ENCODE measurements around the gene IVD. TPM values are rescaled to one million over a fixed set of nuclear protein-coding genes. Genes with fewer than 3 reads are reported as not detected.

The IVD gene
- total RNA-seq, 1 donor from 2014 or later = 106 TPM

- intact Hi-C loops (cut with micrococcal nuclease) = loop anchor here (10.0 kb wide), 2 partner anchors 80 to 140 kb away; partner anchors contain the start of genes ANKRD63 and CCDC9B
- Histone ChIP-seq H3K4me1 (peaks cover 23% of the 10 kb centered on the region), H3K9me3 (replicated peaks) (no peaks in the 10 kb centered on the region), H3K27ac (replicated peaks) (no peak overlapping the region), H3K27me3 (ENCODE audit: low read depth) (no peaks in the 10 kb centered on the region), H3K4me3 (no peak overlapping the region), H3K36me3 (no peaks in the 10 kb centered on the region)
- TF ChIP-seq CTCF (IDR thresholded peaks at IDR 0.05; ENCODE audit: borderline replicate concordance) = no peak
- DNase-seq = no peak
These were observed 19.0 kb downstream of the IVD start for GRCh38 chr15:40424483-40425115.

- Histone ChIP-seq H3K4me1 (peaks cover 15% of the 10 kb centered on the region), H3K36me3 (no peaks in the 10 kb centered on the region), H3K27ac (replicated peaks) (no peak overlapping the region), H3K4me3 (no peak overlapping the region), H3K9me3 (replicated peaks) (no peaks in the 10 kb centered on the region), H3K27me3 (ENCODE audit: low read depth) (no peaks in the 10 kb centered on the region)
- no peak for TF ChIP-seq CTCF (IDR thresholded peaks at IDR 0.05; ENCODE audit: borderline replicate concordance)
- DNase-seq = no peak
- intact Hi-C loops (cut with micrococcal nuclease) = loop anchor here (10.0 kb wide), 2 partner anchors 81 to 141 kb away; partner anchors contain the start of genes ANKRD63 and CCDC9B
These were observed 20.1 kb downstream of the IVD start for GRCh38 chr15:40425681-40426080.

GRCh38 chr15:40427188-40427587 is 21.6 kb downstream of the IVD start:
- Histone ChIP-seq H3K36me3 (no peaks in the 10 kb centered on the region), H3K4me1 (no peaks in the 10 kb centered on the region), H3K4me3 (no peak overlapping the region), H3K27me3 (ENCODE audit: low read depth) (no peaks in the 10 kb centered on the region), H3K27ac (replicated peaks) (no peak overlapping the region), H3K9me3 (replicated peaks) (no peaks in the 10 kb centered on the region)
- DNase-seq = no peak
- intact Hi-C loops (cut with micrococcal nuclease) = loop anchor here (10.0 kb wide), 2 partner anchors 82 to 142 kb away; partner anchors contain the start of genes ANKRD63 and CCDC9B
- TF ChIP-seq CTCF (IDR thresholded peaks at IDR 0.05; ENCODE audit: borderline replicate concordance) = no peak

- Histone ChIP-seq H3K4me3 (no peak overlapping the region), H3K27ac (replicated peaks) (no peak overlapping the region), H3K4me1 (no peaks in the 10 kb centered on the region), H3K36me3 (no peaks in the 10 kb centered on the region), H3K27me3 (ENCODE audit: low read depth) (no peaks in the 10 kb centered on the region), H3K9me3 (replicated peaks) (no peaks in the 10 kb centered on the region)
- no peak for TF ChIP-seq CTCF (IDR thresholded peaks at IDR 0.05; ENCODE audit: borderline replicate concordance)
- DNase-seq = no peak
- intact Hi-C loops (cut with micrococcal nuclease) = loop anchor here (10.0 kb wide), 2 partner anchors 83 to 143 kb away; partner anchors contain the start of genes ANKRD63 and CCDC9B
These were observed 22.6 kb downstream of the IVD start for GRCh38 chr15:40428185-40428584.

GRCh38 chr15:40429068-40429710 is 23.6 kb downstream of the IVD start:
- DNase-seq = no peak
- H3K27ac ChIP-seq (replicated peaks) = no peak overlapping the region
- H3K4me3 ChIP-seq = no peak overlapping the region
- TF ChIP-seq CTCF (IDR thresholded peaks at IDR 0.05; ENCODE audit: borderline replicate concordance) = no peak
- no peaks in the 10 kb centered on the region for H3K36me3 ChIP-seq
- no peaks in the 10 kb centered on the region for H3K27me3 ChIP-seq (ENCODE audit: low read depth)
- intact Hi-C loops (cut with micrococcal nuclease) = loop anchor here (10.0 kb wide), 2 partner anchors 84 to 144 kb away; partner anchors contain the start of genes ANKRD63 and CCDC9B
- H3K4me1 ChIP-seq = no peaks in the 10 kb centered on the region
- no peaks in the 10 kb centered on the region for H3K9me3 ChIP-seq (replicated peaks)

Data from left ventricle myocardium inferior (tissue), 1 donor.